K562 (cell line): ENCODE data around the gene TGFBR3L. TPM values are rescaled to one million over a fixed set of nuclear protein-coding genes. Genes with fewer than 3 reads are reported as not detected.

Source experiments
- BRCA1 ChIP-seq, 2 experiments: fragments of 450-650 bp in 1 of 2; sonication (generic) in 1 of 2; formaldehyde crosslinking in 1 of 2; IDR thresholded peaks; 2 replicates each; pipeline versions ENCODE4 v1.5.0 to v1.6.1; 2017 to 2020; ENCODE audit warnings: mild to moderate bottlenecking in 1 of 2, missing genetic modification reagents in 1 of 2
- CTBP1 ChIP-seq: fragments of 450-650 bp; IDR thresholded peaks from 2 replicates; pipeline ENCODE4 v1.6.1; 2016; ENCODE audit warnings: borderline replicate concordance
- CXXC5 ChIP-seq: fragments of 250-450 bp; sonication (Bioruptor Pico); IDR thresholded peaks from 2 replicates; pipeline ENCODE4 v1.8.0; 2022; ENCODE audit warnings: inconsistent platforms, mild to moderate bottlenecking, moderate library complexity
- DIDO1 ChIP-seq: fragments of 450-650 bp; IDR thresholded peaks from 2 replicates; pipeline ENCODE4 v1.6.1; 2016; ENCODE audit warnings: low read depth, missing biosample characterization, missing genetic modification characterization
- EGR1 ChIP-seq: fragments of 450-650 bp; conservative IDR thresholded peaks from 2 replicates; pipeline ENCODE4 v1.6.1; 2017; ENCODE audit warnings: mild to moderate bottlenecking
- FOXA1 ChIP-seq: fragments of 450-650 bp; IDR thresholded peaks from 2 replicates; pipeline ENCODE4 v1.6.1; 2016; ENCODE audit warnings: mild to moderate bottlenecking, borderline replicate concordance
- HDAC2 ChIP-seq: fragments of 450-650 bp; IDR thresholded peaks from 2 replicates; pipeline ENCODE4 v1.6.1; 2016; ENCODE audit warnings: mild to moderate bottlenecking
- MYNN ChIP-seq, 2 experiments: sonication (generic); formaldehyde crosslinking in 1 of 2; IDR thresholded peaks; 2 replicates each; pipeline versions ENCODE4 v1.5.0 to v1.6.1; 2016 to 2020; ENCODE audit warnings: antibody characterized with exemption in 1 of 2, missing genetic modification reagents in 1 of 2
- NFYB ChIP-seq: IDR thresholded peaks from 2 replicates; pipeline ENCODE4 v1.6.1; 2011; ENCODE audit warnings: mild to moderate bottlenecking, moderate library complexity; ENCODE audit not compliant: insufficient read length; ENCODE audit errors: extremely low read depth
- PHF21A ChIP-seq: fragments of 450-650 bp; IDR thresholded peaks from 2 replicates; pipeline ENCODE4 v1.6.1; 2017; ENCODE audit warnings: low read depth, borderline replicate concordance
- PTRF ChIP-seq: fragments of 450-650 bp; IDR thresholded peaks from 2 replicates; pipeline ENCODE4 v1.6.1; 2016; ENCODE audit warnings: mild to moderate bottlenecking, missing genetic modification characterization, missing compliant biosample characterization
- SMARCE1 ChIP-seq: fragments of 450-650 bp; IDR thresholded peaks from 2 replicates; pipeline ENCODE4 v1.7.1; 2016; ENCODE audit warnings: mild to moderate bottlenecking
- TAF9B ChIP-seq: fragments of 450-650 bp; IDR thresholded peaks from 2 replicates; pipeline ENCODE4 v1.6.1; 2018; ENCODE audit warnings: mild to moderate bottlenecking; ENCODE audit not compliant: partially characterized antibody
- TCF7 ChIP-seq: sonication (generic); IDR thresholded peaks from 2 replicates; pipeline ENCODE4 v1.6.1; 2016; ENCODE audit warnings: antibody characterized with exemption, borderline replicate concordance
- TEAD4 ChIP-seq, 2 experiments: sonication (generic) in 1 of 2; formaldehyde crosslinking in 1 of 2; IDR thresholded peaks; 2 replicates each; pipeline versions ENCODE4 v1.6.1 to v1.8.0; 2012 to 2022; ENCODE audit warnings: borderline replicate concordance in 1 of 2, inconsistent platforms in 1 of 2, low read length in 1 of 2, mild to moderate bottlenecking in 1 of 2, missing genetic modification reagents in 1 of 2
- ZC3H11A ChIP-seq: IDR thresholded peaks from 2 replicates; pipeline ENCODE4 v1.6.1; 2012; ENCODE audit warnings: low read depth, low read length, improper control_type of control experiment
- ZNF253 ChIP-seq: fragments of 250-450 bp; sonication (Bioruptor Pico); conservative IDR thresholded peaks from 2 replicates; pipeline ENCODE4 v1.6.1; 2021; ENCODE audit warnings: mild to moderate bottlenecking
- ZNF347 ChIP-seq: fragments of 450-650 bp; formaldehyde crosslinking; IDR thresholded peaks from 2 replicates; pipeline ENCODE4 v1.4.0; 2020; ENCODE audit warnings: low read depth, mild to moderate bottlenecking, moderate library complexity
- polyA plus RNA-seq, 8 experiments: library from polyadenylated mRNA; depleted of rRNA in 4 of 8; stranded (reverse) in 5 of 8; unstranded in 3 of 8; fragments of >200 nt; fragmentation: Nextera tagmentation in 2 of 8; fragmentation: Illumina TruSeq in 1 of 8; extraction: Ambion mirVana in 2 of 8; extraction: Trizol in 1 of 8; gene quantifications; 2 replicates each; pipeline versions ENCODE4 v1.2.1 to v1.2.3, GENCODE V29; 2011 to 2014; ENCODE audit warnings: inconsistent platforms in 1 of 8, missing spikeins in 1 of 8
- total RNA-seq, 7 experiments: library from RNA; depleted of rRNA in 6 of 7; stranded (reverse); fragments of >200 nt in 6 of 7; fragmentation: Illumina TruSeq in 2 of 7; extraction: Trizol in 2 of 7; gene quantifications; 2 replicates each; pipeline versions ENCODE4 v1.2.1 to v1.2.3, GENCODE V29; 2011 to 2021; ENCODE audit warnings: low replicate concordance in 1 of 7
- TF ChIP-seq, protein P1 (sequence below): fragments of 200-800 bp; sonication (Bioruptor generic); IDR thresholded peaks from 2 replicates; pipeline ENCODE4 v1.6.1; 2016; ENCODE audit warnings: missing genetic modification characterization, missing compliant biosample characterization
- TF ChIP-seq, protein P2 (sequence below): fragments of 250-450 bp; sonication (Bioruptor Pico); IDR thresholded peaks from 2 replicates; pipeline ENCODE4 v1.5.1; 2021; ENCODE audit warnings: mild to moderate bottlenecking

Gene TGFBR3L
- total and polyA plus RNA-seq, 9 of the 15 experiments (the other 6 are each of a cell fraction or from before 2014, with no cell fraction given), result not detected

DNA sequence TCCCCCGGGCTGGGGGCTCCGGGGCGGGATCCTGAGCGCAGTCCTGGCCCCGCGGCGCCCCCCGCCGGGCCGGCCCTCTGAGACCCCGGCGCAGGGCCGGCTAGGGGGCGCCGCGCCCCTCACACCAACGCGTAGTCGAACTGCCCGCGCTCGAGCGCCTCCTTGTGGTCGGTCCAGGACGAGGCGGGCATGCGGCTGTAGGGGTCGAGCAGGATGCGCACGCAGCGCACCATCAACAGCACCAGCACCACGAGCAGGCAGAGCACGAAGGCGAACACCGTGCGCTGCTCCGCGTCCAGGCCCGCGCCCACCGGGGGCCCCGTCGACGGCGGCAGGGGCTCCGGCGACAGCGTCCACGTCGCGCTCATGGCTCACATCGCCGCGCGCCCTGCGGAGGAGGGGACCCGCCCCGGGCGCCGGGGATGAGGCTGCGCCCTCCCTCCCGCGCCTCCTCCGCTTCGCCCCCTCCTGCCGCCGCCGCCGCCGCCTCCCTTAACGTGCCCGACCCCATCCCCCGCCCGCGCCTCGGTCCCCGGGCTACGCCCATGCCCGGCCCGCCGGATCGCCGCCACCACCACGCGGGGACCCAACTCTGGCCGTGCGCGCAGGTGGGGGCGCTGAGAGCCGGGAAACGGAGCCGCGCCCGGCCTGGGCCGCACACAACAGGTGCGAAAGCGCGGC is 10.7 kb downstream of the TGFBR3L start (continued):
- TF ChIP-seq TEAD4 (IDR thresholded peaks at IDR 0.05; ENCODE audit: low read length), result peak; percentile 23; the same call in 1 of the 2 replicates
- TF ChIP-seq TEAD4 (CRISPR knock-in tag; IDR thresholded peaks at IDR 0.05; ENCODE audit: borderline replicate concordance), result no peak; the same call in 1 of the 2 replicates
- no peak for TF ChIP-seq FOXA1
- TF ChIP-seq, protein P1, sequence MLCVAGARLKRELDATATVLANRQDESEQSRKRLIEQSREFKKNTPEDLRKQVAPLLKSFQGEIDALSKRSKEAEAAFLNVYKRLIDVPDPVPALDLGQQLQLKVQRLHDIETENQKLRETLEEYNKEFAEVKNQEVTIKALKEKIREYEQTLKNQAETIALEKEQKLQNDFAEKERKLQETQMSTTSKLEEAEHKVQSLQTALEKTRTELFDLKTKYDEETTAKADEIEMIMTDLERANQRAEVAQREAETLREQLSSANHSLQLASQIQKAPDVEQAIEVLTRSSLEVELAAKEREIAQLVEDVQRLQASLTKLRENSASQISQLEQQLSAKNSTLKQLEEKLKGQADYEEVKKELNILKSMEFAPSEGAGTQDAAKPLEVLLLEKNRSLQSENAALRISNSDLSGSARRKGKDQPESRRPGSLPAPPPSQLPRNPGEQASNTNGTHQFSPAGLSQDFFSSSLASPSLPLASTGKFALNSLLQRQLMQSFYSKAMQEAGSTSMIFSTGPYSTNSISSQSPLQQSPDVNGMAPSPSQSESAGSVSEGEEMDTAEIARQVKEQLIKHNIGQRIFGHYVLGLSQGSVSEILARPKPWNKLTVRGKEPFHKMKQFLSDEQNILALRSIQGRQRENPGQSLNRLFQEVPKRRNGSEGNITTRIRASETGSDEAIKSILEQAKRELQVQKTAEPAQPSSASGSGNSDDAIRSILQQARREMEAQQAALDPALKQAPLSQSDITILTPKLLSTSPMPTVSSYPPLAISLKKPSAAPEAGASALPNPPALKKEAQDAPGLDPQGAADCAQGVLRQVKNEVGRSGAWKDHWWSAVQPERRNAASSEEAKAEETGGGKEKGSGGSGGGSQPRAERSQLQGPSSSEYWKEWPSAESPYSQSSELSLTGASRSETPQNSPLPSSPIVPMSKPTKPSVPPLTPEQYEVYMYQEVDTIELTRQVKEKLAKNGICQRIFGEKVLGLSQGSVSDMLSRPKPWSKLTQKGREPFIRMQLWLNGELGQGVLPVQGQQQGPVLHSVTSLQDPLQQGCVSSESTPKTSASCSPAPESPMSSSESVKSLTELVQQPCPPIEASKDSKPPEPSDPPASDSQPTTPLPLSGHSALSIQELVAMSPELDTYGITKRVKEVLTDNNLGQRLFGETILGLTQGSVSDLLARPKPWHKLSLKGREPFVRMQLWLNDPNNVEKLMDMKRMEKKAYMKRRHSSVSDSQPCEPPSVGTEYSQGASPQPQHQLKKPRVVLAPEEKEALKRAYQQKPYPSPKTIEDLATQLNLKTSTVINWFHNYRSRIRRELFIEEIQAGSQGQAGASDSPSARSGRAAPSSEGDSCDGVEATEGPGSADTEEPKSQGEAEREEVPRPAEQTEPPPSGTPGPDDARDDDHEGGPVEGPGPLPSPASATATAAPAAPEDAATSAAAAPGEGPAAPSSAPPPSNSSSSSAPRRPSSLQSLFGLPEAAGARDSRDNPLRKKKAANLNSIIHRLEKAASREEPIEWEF (CRISPR knock-in tag), result no peak
- TF ChIP-seq BRCA1 (IDR thresholded peaks at IDR 0.05), result no peak
- no peak for TF ChIP-seq BRCA1 (CRISPR knock-in tag; IDR thresholded peaks at IDR 0.05)
- no peak for TF ChIP-seq SMARCE1
- no peak for TF ChIP-seq ZC3H11A
- no peak for TF ChIP-seq NFYB
- peak; percentile 86 for TF ChIP-seq CXXC5 (CRISPR knock-in tag)
- TF ChIP-seq, protein P2, sequence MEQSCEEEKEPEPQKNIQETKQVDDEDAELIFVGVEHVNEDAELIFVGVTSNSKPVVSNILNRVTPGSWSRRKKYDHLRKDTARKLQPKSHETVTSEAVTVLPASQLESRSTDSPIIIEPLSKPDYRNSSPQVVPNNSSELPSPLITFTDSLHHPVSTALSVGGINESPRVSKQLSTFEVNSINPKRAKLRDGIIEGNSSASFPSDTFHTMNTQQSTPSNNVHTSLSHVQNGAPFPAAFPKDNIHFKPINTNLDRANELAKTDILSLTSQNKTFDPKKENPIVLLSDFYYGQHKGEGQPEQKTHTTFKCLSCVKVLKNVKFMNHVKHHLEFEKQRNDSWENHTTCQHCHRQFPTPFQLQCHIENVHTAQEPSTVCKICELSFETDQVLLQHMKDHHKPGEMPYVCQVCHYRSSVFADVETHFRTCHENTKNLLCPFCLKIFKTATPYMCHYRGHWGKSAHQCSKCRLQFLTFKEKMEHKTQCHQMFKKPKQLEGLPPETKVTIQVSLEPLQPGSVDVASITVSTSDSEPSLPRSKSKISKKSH (CRISPR knock-in tag), result no peak
- no peak for TF ChIP-seq PTRF
- no peak for TF ChIP-seq HDAC2
- TF ChIP-seq ZNF253, result no peak
- TF ChIP-seq PHF21A, result no peak
- TF ChIP-seq EGR1, result no peak; the same call in 1 of the 2 replicates
- no peak for TF ChIP-seq TCF7
- TF ChIP-seq TAF9B, result no peak
- TF ChIP-seq DIDO1 (tag), result no peak
- TF ChIP-seq CTBP1, result peak; percentile 91
- TF ChIP-seq ZNF347 (CRISPR knock-in tag), result no peak
- no peak for TF ChIP-seq MYNN (IDR thresholded peaks at IDR 0.05)
- no peak for TF ChIP-seq MYNN (CRISPR knock-in tag; IDR thresholded peaks at IDR 0.05)
